Osteocyte (in vitro differentiated cells): Measurements from ENCODE around the gene RNF213. TPM values are rescaled to one million over a fixed set of nuclear protein-coding genes. Genes with fewer than 3 reads are reported as not detected.

Experiments
- DNase-seq: peaks from one replicate; pipeline ENCODE4 v3.0.0; 2021; ENCODE audit warnings: mixed read lengths; ENCODE audit not compliant: unreplicated experiment; ENCODE audit errors: extremely low spot score
- H3K27ac Mint-ChIP-seq: one replicate; pipeline ENCODE4 v1.8.0; 2021; ENCODE audit warnings: mild to moderate bottlenecking, mixed read lengths; ENCODE audit not compliant: unreplicated experiment
- H3K27me3 Mint-ChIP-seq: one replicate; pipeline ENCODE4 v1.8.0; 2021; ENCODE audit warnings: mixed read lengths; ENCODE audit not compliant: unreplicated experiment
- H3K36me3 Mint-ChIP-seq: one replicate; pipeline ENCODE4 v1.8.0; 2021; ENCODE audit warnings: mixed read lengths; ENCODE audit not compliant: unreplicated experiment
- H3K4me1 Mint-ChIP-seq: one replicate; pipeline ENCODE4 v1.8.0; 2021; ENCODE audit warnings: mixed read lengths; ENCODE audit not compliant: unreplicated experiment
- H3K4me3 Mint-ChIP-seq: one replicate; pipeline ENCODE4 v1.8.0; 2021; ENCODE audit warnings: mild to moderate bottlenecking, moderate library complexity, mixed read lengths; ENCODE audit not compliant: unreplicated experiment
- H3K9me3 Mint-ChIP-seq: one replicate; pipeline ENCODE4 v1.8.0; 2021; ENCODE audit warnings: mixed read lengths; ENCODE audit not compliant: unreplicated experiment
- CTCF ChIP-seq: fragments of 200-600 bp; sonication (generic); IDR thresholded peaks from 2 replicates; pipeline ENCODE4 v1.5.0; 2021; ENCODE audit warnings: antibody characterized with exemption, mild to moderate bottlenecking, moderate library complexity
- total RNA-seq: library from RNA; stranded (reverse); gene quantifications from 2 replicates; pipeline ENCODE4 v1.2.1, GENCODE V29; 2021

The RNF213 gene
- total RNA-seq, 1 donor from 2014 or later = 106 TPM

GRCh38 chr17:80246266-80246681 is 14.4 kb upstream of the RNF213 start:
- no peaks in the 10 kb centered on the region for H3K9me3 Mint-ChIP-seq
- peaks cover 24% of the 10 kb centered on the region for H3K36me3 Mint-ChIP-seq
- H3K4me3 Mint-ChIP-seq = no peak overlapping the region
- no peaks in the 10 kb centered on the region for H3K4me1 Mint-ChIP-seq
- no peak for DNase-seq
- TF ChIP-seq CTCF = no peak
- no peak overlapping the region for H3K27ac Mint-ChIP-seq
- H3K27me3 Mint-ChIP-seq = no peaks in the 10 kb centered on the region

GRCh38 chr17:80246726-80247125 is 13.9 kb upstream of the RNF213 start:
- Mint-ChIP-seq H3K4me3 (no peak overlapping the region), H3K36me3 (peaks cover 21% of the 10 kb centered on the region), H3K4me1 (no peaks in the 10 kb centered on the region), H3K27ac (no peak overlapping the region), H3K27me3 (no peaks in the 10 kb centered on the region), H3K9me3 (no peaks in the 10 kb centered on the region)
- no peak for TF ChIP-seq CTCF
- no peak for DNase-seq

GRCh38 chr17:80247561-80247960 is 13.1 kb upstream of the RNF213 start:
- Mint-ChIP-seq H3K27me3 (no peaks in the 10 kb centered on the region), H3K27ac (no peak overlapping the region), H3K4me3 (no peak overlapping the region), H3K9me3 (no peaks in the 10 kb centered on the region), H3K36me3 (peaks cover 19% of the 10 kb centered on the region), H3K4me1 (no peaks in the 10 kb centered on the region)
- TF ChIP-seq CTCF = no peak
- no peak for DNase-seq

GRCh38 chr17:80248001-80248893 is 12.4 kb upstream of the RNF213 start:
- H3K4me1 Mint-ChIP-seq = no peaks in the 10 kb centered on the region
- H3K36me3 Mint-ChIP-seq = peaks cover 13% of the 10 kb centered on the region
- no peaks in the 10 kb centered on the region for H3K27me3 Mint-ChIP-seq
- no peaks in the 10 kb centered on the region for H3K9me3 Mint-ChIP-seq
- H3K27ac Mint-ChIP-seq = no peak overlapping the region
- no peak for TF ChIP-seq CTCF
- H3K4me3 Mint-ChIP-seq = no peak overlapping the region
- no peak for DNase-seq

GRCh38 chr17:80248894-80249710 is 11.6 kb upstream of the RNF213 start:
- Mint-ChIP-seq H3K4me1 (peaks cover 5% of the 10 kb centered on the region), H3K27me3 (no peaks in the 10 kb centered on the region), H3K9me3 (no peaks in the 10 kb centered on the region), H3K36me3 (peaks cover 13% of the 10 kb centered on the region), H3K27ac (no peak overlapping the region), H3K4me3 (no peak overlapping the region)
- TF ChIP-seq CTCF = no peak
- DNase-seq = no peak
